GM12892 (cell line): ENCODE results near the gene SMARCC2.
"Not testable (repeated sequence)": the region's sequence is repeated elsewhere in the genome, so short reads cannot be mapped to it uniquely, and the experiment has no call there.

Source experiments
- DNase-seq: peaks from one replicate; pipeline ENCODE4 v3.0.0; 2011; ENCODE audit not compliant: insufficient read length
- FAIRE-seq: peaks from 2 replicates; lab custom pipeline; 2011; peaks lifted over from hg19 to GRCh38; lab: Jason Lieb, UNC
- POLR2A ChIP-seq: IDR thresholded peaks from 2 replicates; pipeline ENCODE4 v1.6.1; 2011; ENCODE audit warnings: low read depth, low read length, control low read depth
- POLR2AphosphoS5 ChIP-seq: IDR thresholded peaks from 2 replicates; pipeline ENCODE4 v1.6.1; 2011; ENCODE audit warnings: low read depth, low read length, control low read depth
- TAF1 ChIP-seq: IDR thresholded peaks from 2 replicates; pipeline ENCODE4 v1.6.1; 2011; ENCODE audit warnings: low read depth, mild to moderate bottlenecking, control low read depth, low read length, borderline replicate concordance

Gene SMARCC2

GRCh38 chr12:56122637-56123036 is 66.6 kb downstream of the SMARCC2 start:
- no peak for TF ChIP-seq POLR2AphosphoS5
- no peak for TF ChIP-seq POLR2A
- TF ChIP-seq TAF1, result no peak
- DNase-seq (no peak), FAIRE-seq (no peak)

DNA sequence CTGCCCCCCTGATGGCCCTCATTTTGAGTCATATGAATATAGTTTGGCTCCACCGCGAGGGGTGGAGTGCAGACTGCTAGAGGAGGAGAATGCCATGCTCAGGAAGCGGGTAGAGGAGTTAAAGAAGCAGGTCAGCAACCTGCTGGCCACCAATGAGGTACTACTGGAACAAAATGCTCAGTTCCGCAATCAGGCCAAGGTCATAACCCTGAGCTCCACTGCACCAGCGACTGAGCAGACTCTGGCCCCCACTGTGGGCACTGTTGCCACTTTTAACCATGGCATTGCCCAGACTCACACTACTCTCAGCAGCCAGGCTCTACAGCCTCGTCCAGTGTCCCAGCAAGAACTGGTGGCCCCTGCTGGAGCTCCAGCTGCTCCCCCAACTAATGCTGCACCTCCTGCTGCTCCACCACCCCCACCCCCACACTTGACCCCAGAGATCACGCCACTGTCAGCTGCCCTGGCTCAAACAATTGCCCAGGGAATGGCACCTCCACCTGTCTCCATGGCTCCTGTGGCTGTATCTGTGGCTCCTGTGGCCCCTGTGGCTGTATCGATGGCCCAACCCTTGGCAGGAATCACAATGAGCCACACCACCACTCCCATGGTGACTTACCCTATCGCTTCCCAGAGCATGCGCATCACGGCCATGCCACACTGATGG is 67.9 kb downstream of the SMARCC2 start:
- DNase-seq (no peak), FAIRE-seq (no peak)
- TF ChIP-seq POLR2A, result no peak
- no peak for TF ChIP-seq TAF1
- no peak for TF ChIP-seq POLR2AphosphoS5

GRCh38 chr12:56120158-56120846 is 69.0 kb downstream of the SMARCC2 start:
- FAIRE-seq (no peak), DNase-seq (no peak)
- no peak for TF ChIP-seq POLR2A
- TF ChIP-seq POLR2AphosphoS5, result no peak
- TF ChIP-seq TAF1, result no peak

- TF ChIP-seq TAF1 (no peak), POLR2AphosphoS5 (no peak), POLR2A (no peak)
- DNase-seq, result peak; percentile 54
- peak; percentile 79 for FAIRE-seq
Measured at GRCh38 chr12:56119361-56119796, 69.9 kb downstream of the SMARCC2 start.

GRCh38 chr12:56118688-56119357 is 70.5 kb downstream of the SMARCC2 start:
- no peak for FAIRE-seq
- TF ChIP-seq POLR2A (no peak), TAF1 (no peak), POLR2AphosphoS5 (no peak)
- DNase-seq, result peak; percentile 28

- FAIRE-seq, result peak; percentile 99
- DNase-seq, result peak; percentile 88
- TF ChIP-seq TAF1, result peak; percentile 71; the same call in 1 of the 2 replicates
- peak; percentile 99 for TF ChIP-seq POLR2AphosphoS5
- peak; percentile 99 for TF ChIP-seq POLR2A
Measured at GRCh38 chr12:56117778-56118687, 71.2 kb downstream of the SMARCC2 start, which contains the start of gene ZC3H10. Gene ZC3H10 (plus strand): TSS chr12:56118266. CDS start chr12:56120563, 2,297 bp downstream.

DNA sequence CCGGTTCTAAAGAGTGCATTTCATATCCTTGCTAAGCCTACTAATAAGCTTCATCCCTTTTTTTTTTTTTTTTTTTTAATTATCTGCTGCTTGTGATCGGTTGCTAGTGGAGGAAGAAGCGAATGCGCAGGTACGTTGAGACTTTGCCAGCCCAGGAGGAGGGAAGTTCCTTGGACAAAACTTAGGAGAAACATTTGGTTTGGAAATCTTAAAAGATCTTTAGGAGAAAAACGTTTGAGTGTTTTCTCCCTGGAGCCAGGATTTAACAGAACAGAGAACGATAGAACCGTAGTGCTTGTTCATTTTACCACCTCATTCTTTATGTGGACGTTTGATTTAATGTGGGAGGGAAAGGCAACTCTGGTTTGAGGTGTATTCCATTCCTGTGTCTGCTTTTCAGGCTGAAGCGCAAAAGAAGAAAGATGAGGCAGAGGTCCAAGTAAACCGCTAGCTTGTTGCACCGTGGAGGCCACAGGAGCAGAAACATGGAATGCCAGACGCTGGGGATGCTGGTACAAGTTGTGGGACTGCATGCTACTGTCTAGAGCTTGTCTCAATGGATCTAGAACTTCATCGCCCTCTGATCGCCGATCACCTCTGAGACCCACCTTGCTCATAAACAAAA is 72.1 kb downstream of the SMARCC2 start:
- not testable (repeated sequence) for DNase-seq

GRCh38 chr12:56116267-56117081 is 72.8 kb downstream of the SMARCC2 start, which contains the start of gene RPL41:
Gene RPL41 (plus strand): TSS chr12:56116633.
- TF ChIP-seq POLR2AphosphoS5 (peak; percentile 100), TAF1 (peak; percentile 97), POLR2A (peak; percentile 100)
- FAIRE-seq, result peak; percentile 89
- peak; percentile 63 for DNase-seq

More for the DNA sequence above, 72.1 kb downstream of the SMARCC2 start:
- peak; percentile 14 for FAIRE-seq

- FAIRE-seq (no peak), DNase-seq (no peak)
- TF ChIP-seq TAF1, result no peak
- no peak for TF ChIP-seq POLR2A
- TF ChIP-seq POLR2AphosphoS5, result no peak
Measured at GRCh38 chr12:56115329-56115728, 74.0 kb downstream of the SMARCC2 start.
